RPMI8226 (cell line): ENCODE data around the gene ADORA2B.
"Not testable (repeated sequence)": the region's sequence is repeated elsewhere in the genome, so short reads cannot be mapped to it uniquely, and the experiment has no call there.

Experiments used
- DNase-seq: peaks from one replicate; pipeline ENCODE4 v3.0.0-alpha.2; 2015

ADORA2B gene

DNA sequence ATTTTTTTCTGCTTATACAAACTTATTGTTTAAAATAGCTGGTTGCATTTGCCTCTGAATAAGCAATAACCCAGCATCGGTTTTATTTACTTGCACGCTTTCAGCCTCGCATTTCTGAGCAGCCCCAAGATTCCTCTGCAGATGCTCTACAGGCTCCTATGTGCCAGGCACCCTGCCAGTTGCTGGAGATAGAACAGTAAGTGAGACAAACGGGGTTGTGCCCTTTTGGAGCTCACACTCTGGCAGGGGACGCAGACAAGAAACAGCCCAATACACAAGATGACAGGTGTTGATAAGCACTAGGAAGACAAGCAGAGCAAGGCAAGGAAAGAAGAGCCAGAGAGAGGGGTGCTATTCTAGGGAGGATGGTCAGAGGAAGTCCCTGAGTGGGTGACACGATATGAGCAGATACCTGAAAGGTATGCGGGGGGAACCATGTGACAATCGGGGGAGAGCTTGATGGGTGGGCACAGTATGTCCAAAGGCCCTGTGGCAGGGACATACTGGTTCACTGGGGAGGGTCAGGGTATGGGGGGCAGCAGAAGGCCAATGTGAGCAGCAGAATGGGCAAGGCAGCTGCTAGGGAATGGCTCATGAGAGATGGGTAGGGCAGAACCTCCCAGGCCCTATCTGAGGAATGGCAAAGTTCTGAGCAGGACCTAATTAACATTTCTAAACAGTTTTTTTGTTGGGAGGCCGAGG, 18.7 kb upstream of the ADORA2B start:
- no peak for DNase-seq

- DNase-seq = no peak
These were observed 16.6 kb upstream of the ADORA2B start for GRCh38 chr17:15928286-15928785.

- no peak for DNase-seq
These were observed 15.0 kb upstream of the ADORA2B start for GRCh38 chr17:15929941-15930340.

DNA sequence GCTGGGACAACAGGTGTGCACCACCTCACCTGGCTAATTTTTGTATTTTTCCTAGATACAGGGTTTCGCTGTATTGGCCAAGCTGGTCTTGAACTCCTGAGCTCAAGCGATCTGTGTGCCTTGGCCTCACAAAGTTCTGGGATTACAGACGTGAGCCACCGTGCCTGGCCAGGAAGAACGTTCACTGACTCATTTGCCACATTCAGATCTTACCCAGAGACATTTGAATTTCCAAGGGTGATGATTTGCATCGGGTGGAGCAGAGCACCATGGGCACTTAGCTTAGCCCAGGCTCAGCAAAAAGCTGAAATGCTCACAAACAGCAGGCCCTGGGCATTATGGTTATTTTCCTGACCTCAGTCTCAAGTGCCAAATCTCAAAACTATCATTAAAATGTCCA, 14.5 kb upstream of the ADORA2B start:
- DNase-seq = no peak

DNA sequence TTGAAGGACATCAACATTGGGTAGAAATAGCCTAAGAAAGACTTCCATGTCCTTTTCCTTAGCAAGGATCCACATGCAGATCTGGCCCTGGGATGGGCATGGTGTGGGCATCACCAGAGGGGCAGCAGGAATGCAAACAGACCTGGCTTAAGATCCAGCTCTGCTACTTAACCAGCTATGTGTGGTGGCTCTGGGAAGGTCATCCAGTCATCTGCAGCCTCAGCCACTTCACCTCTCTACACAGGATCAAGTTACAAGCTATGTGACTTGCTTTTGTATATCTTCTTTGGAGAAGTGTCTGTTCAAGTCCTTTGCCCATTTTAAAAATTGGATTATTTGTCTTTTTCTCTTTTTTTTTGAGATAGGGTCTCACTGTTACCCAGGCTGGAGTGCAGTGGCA, 13.5 kb upstream of the ADORA2B start:
- no peak for DNase-seq

DNA sequence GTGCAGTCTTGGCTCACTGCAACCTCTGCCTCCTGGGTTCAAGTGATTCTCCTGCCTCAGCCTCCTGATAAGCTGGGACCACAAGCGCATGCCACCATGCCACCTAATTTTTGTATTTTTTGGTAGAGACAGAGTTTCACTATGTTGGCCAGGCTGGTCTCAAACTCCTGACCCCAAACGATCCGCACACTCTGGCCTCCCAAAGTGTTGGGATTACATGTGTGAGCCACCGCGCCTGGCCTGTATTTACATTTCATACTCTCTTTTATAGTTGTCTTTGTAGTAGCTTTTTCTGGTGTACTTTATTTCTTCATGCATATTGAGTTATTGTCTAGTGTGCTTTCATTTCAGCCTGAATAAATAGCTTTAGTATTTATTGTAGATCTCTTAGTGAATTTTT, 10.1 kb upstream of the ADORA2B start:
- DNase-seq = no peak

DNA sequence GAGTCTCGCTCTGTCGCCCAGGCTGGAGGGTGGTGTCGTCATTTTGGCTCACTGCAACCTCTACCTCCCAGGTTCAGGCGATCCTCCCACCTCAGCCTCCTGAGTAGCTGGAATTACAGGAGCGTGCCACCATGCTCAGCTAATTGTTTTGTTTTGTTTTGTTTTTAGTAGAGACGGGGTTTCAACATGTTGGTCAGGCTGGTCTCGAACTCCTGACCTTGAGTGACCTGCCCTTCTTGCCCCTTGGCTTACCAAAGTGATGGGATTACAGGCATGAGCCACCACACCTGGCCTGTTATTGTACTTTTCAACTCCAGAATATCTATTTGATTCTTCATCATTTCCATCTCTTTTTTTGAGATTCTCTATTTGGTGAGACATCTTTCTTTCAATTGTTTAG, 9.0 kb upstream of the ADORA2B start:
- DNase-seq = no peak

- not testable (repeated sequence) for DNase-seq
These were observed 8.4 kb upstream of the ADORA2B start for GRCh38 chr17:15936481-15936880.

GRCh38 chr17:15941781-15942180, 3.1 kb upstream of the ADORA2B start:
- no peak for DNase-seq

- DNase-seq = no peak
These were observed 2.6 kb upstream of the ADORA2B start for GRCh38 chr17:15942207-15942833.

- no peak for DNase-seq
These were observed 765 bp upstream of the ADORA2B start for GRCh38 chr17:15943971-15944758.

DNA sequence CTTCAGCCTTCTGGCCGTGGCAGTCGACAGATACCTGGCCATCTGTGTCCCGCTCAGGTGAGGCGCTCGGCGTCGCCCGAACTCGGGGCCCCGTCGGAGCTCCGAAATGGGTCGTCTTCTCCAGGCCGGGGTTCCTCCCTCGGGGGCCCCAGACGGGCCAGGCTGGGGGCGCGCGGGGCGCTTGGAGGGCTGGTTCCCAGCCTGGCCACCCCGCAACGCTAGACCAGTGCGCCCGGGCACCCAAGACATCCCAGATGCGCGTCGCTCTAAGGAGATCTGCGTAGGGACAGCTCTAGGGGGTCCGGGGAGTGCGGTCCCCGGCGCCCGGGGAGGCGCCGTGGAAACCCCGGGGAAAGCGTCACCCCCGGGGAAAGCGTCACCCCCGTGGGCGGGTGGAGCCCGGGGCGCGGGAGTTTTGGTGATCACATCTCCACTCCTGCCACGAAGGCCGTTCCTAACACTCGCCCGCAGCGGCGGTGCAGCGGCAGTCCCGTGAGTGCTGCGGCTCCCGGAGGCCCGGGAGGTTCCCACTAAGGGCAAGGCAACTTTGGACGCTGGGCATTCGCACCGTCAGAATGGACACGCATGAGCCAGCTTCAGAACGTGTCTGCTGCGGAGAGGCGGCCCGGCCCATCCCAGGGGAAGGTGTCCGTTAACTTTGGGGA, 729 bp downstream of the ADORA2B start:
- DNase-seq = no peak

DNA sequence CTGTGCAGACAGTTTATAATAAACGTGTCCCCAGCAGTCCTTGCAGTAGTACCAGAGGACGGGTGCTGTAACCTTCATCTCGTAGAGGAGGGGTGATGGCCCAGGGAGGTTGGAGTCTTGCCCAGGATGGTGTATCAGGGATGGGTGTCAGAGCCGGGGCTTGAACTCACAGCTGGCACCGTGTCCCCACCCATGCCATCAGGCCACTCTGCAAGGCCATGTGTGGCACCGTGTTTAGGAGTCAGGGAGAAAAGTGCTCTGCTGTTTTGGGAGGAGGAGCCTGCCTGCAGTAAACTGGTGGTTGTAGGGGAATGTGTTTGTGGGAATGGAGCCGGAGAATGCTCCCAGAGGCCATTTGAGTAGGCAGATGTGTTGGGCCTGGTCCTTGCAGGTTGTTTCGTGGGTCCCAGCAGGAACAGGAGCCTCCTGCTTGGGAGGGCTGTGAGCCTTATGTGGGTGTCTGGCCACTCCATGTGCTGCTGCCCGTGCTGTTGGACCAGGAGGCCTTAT, 1.7 kb downstream of the ADORA2B start:
- DNase-seq = no peak

GRCh38 chr17:15947271-15947670, 2.3 kb downstream of the ADORA2B start:
- DNase-seq = no peak

- DNase-seq = no peak
These were observed 3.2 kb downstream of the ADORA2B start for GRCh38 chr17:15947976-15948752.

DNA sequence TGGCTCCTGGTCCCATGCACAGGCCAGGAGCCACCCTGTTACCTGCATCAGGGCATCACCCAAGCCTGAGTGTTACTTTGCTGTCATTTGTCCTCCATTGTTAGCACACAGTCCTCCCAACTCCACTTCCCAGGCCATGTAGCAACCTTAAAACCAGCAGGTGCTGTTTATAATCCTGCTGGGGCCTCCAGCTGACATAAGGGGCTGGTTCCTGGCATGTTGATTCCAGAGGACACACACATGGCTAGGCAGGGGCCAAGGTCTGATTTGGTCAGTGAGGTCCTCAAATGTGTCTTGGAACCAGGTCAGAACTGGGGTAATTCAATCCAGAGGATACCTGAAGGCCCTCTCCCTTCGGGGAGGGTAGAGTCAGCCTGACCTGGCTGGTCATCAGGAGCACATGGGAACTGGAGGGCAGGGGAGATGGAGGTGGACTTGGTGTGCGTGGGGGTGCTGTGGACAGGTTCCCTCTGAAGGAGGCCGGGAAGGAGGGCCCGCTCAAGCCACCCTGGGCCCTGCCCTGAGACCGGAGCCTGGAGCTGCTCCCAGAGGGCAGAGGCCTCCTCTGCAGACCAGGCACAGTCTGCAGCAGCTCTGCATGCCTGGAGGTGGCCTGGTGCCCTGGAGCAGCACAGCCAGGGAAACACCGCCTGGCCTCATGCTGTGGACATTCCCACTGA, 6.6 kb downstream of the ADORA2B start:
- no peak for DNase-seq

DNA sequence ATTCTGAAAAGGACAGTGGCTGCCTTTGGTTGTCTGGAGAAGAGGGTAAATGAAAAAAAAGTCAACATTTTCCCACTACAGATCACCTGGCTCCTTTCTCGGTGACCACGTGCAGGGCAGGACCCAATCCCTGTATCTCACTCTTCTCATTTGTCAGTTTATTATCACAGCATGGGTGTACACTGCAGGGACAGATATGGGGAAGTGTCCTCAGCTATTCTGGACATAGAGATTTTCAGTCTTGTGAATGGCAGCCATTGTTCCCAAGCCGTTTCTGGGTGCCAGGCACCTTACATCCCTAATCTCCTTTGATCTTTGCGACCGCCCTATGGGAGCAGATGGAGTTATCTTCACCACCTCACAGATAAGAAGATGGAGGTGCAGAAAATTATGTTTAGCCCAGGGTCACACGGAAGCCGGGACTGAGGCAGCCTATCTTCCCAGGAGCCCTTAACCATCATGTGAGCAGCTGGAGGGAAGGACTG, 7.2 kb downstream of the ADORA2B start:
- no peak for DNase-seq

DNA sequence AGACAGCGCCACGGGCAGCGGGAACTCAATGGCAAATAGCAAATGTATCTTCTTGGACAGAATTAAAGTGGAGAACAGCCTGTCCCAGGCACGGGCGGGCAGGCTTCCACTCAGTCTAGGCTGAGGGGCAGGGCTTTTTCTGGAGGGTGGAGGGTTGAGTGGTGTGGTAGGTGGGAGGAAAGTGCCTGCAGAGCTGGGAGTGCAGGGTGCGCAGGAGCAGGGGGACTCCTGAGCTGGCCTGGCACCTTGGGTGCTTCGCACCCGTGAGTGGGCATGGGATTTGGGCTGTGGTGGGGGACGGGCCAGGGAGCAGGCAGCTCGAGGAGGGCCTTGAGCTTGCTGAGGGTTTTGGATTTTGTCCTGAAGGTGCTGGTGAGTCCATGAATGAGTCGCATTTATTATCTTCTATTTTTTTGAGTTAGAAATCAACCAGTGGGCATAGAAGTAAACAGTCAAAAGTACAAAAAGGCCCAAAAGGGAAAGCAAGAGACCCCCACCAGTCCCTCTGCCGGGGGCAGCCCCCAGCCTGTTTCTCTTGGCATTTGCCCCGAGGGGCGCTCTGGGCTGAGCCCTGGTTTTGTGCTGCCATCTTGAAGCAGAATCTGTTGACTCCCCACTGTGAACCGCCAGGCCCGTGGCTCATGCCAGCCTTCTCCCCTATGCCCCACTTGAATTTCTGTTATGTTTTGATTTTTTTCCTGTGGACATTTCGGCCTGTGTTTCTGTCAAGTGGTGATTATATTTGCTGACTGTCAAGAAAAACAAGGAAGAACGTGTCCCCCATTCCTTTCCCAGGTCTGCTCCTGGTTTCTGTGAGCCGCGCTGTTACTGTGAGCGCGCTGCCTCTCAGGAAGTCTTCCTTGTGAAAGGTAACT, 8.2 kb downstream of the ADORA2B start:
- no peak for DNase-seq

DNA sequence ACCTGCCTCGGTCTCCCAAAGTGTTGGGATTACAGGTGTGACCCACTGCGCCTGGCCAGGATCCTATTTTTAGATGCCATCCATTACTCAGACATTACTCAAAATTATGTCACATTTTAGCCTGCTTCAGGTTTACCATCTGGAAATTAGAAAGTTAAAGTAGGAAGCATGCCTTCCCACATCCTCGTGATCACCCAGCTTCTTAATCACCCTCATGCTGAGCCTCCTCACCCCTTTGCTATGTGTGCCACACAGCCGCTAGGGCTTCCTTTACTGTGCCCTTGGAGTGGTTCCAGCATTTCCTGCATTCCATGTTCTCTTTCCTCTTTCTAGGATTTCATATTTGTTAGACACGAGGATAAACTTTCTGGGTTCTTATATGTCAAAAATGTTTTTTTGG, 9.3 kb downstream of the ADORA2B start:
- no peak for DNase-seq

- no peak for DNase-seq
These were observed 11.0 kb downstream of the ADORA2B start for GRCh38 chr17:15955793-15956541.
